LNCAP (cell line): ENCODE results near the gene FHIT.
A peak's percentile ranks its signal among the peaks of the same experiment; 100 is the strongest.

Experiments
- TF ChIP-seq, protein P1 (sequence below): fragments of 450-650 bp; IDR thresholded peaks from 2 replicates; pipeline ENCODE4 v1.5.1; 2017; ENCODE audit warnings: mild to moderate bottlenecking

The FHIT gene

DNA sequence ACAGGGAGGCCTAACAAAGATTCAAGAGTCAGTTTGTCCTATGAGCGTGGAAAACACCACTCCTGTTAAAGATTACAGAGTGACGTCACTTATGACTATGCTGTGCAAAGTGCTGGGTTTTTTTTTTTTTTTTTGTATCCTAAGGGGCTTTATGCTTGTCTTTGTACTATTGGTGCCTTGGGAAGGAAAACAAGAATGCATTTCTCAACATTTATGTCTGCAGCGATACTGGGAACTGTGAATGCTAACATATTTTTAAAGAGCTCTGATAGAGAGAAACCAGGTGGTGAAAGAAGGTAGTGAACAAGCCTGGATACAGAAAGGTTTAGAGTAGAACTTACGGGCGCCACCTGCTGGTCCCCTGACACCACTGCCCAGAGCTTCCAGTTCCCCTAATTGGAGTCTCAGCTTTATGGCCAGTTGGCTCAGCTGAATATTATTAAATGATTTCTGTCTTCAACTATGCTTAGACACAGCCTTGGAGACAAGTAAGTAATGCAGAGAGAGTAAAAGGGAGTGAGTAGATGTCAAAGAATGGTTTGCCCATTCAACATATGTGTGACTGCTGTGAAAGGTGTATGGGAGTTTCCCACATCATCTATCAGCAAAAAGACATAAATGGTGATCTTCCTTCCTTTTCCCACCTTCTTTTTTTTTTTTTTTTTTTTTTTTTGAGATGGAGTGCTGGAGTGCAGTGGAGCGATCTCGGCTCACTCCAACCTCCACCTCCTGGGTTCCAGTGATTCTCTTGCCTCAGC lies 1393.5 kb downstream of the FHIT start:
- TF ChIP-seq, protein P1, sequence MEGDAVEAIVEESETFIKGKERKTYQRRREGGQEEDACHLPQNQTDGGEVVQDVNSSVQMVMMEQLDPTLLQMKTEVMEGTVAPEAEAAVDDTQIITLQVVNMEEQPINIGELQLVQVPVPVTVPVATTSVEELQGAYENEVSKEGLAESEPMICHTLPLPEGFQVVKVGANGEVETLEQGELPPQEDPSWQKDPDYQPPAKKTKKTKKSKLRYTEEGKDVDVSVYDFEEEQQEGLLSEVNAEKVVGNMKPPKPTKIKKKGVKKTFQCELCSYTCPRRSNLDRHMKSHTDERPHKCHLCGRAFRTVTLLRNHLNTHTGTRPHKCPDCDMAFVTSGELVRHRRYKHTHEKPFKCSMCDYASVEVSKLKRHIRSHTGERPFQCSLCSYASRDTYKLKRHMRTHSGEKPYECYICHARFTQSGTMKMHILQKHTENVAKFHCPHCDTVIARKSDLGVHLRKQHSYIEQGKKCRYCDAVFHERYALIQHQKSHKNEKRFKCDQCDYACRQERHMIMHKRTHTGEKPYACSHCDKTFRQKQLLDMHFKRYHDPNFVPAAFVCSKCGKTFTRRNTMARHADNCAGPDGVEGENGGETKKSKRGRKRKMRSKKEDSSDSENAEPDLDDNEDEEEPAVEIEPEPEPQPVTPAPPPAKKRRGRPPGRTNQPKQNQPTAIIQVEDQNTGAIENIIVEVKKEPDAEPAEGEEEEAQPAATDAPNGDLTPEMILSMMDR, result peak; percentile 96

DNA sequence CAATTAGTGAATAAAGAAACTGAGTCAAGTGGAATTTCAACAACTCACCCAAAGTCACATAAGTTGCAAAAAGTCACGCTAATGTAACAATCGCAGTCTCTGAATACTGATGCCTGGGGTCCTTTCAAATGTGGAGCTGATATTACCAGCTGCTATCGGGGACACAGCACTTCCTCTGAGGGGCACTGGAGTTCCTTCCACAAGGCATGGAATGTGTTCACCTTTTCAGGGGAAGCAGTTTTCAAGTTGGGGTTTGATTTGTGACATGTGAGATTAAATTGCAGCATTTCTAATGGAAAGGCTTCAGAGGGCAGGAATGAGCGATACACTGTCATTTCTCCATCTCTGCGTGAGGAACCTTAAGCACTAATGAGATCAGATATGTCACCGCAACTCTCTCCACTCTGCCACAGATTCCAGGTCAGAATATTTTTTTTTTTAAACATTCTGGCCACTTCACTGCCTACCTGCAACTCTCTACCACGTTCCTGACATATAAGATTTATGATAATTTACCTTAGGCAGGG lies 1394.3 kb downstream of the FHIT start:
- TF ChIP-seq, protein P1, result no peak

DNA sequence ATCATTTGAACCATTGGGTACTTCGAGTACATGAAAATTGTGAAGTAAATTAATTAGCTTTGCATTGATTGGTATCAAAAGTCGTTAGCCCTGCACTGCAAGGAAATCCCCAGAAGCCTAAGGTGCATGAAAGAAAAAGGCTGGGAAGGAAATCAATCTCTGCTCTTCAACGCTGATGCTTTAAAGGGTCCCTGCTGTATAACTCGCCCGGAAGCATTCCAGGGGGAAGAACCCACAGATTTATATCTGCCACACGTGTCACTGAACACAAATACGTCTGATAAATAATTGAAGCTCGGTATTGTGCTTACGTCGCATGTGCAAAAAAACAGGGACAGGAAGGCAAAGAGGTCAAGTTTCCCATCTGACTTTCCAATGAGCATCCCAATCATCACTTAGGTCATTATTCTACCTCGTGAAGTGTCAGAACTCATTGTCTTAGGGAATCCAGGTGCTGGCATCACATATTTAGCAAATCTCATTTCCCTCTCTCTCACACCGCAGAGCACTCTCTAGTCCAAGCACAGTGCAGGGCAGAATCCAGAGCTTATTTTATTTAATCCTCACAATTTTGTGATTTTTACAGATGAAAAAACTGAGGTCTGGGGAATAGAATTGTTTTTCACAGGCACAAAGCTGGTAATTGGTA lies 1397.1 kb downstream of the FHIT start:
- TF ChIP-seq, protein P1, result no peak

GRCh38 chr3:59850417-59850816 lies 1400.8 kb downstream of the FHIT start:
- TF ChIP-seq, protein P1, result no peak

DNA sequence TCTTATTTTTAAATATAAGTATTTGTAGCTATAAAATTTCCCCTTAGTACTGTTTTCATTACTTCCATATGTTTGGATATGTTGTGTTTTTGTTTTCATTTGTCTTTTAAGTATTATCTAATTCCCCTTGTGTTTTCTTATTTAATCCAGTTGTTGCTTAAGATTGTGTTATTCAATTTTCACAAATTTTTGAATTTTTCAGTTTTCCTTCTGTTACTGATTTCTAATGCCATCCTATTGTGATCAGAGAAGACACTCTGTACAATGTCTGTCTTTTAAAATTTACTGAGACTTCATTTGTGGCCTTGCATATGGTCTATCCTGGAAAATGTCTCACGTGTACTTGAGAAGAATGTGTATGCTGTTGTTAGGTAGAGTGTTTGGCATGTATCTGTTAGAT lies 1405.9 kb downstream of the FHIT start:
- TF ChIP-seq, protein P1, result no peak

DNA sequence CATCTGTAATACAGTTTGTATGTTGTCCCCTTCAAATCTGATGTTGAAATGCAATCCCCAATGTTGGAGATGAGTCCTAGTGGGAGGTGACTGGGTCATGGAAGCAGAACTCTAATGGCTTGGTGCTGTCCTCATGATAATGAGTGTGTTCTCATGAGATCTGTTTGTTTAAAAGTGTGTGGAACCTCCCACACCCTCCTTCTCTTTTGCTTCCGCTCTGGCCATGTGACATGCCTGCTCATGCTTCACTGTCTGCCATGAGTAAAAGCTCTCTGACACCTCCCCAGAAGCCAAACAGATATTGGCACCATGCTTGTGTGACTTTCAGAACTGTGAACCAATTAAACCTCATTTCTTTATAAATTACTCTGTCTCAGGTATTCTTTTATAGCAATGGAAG lies 1407.4 kb downstream of the FHIT start:
- TF ChIP-seq, protein P1, result no peak

DNA sequence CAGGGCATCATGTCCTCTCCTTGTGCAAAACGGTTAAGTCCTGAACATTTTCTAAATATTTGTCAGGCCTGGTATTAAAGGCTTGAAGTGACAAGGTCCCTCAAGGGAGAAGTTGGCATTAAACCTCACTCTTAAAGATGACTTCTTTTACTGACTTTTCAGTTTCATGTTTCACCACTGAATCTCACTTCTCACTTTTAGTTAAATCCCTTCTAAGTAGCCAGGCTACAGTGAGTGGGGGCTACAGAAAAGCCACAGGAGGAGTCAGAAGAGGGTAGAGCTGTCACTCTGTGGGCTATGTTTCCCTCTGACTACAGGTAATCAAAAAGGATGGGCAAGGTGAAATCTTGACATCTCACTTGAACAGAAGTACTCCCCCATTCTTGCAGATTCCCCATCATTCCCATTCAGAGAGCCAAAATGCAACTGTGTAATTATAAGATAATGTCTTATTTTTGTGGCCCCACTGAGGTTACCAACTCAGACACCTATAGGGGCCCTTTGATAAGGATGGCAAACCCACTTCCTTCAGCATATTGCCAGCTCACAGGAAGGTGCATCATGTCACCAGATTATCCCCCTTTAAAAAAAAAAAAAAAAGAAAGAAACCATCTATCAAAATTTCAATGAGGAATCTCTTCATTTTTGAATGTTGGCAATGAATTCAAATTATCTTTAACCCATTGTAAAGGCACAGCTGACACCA lies 1411.3 kb downstream of the FHIT start:
- TF ChIP-seq, protein P1, result no peak
